ENCODE results near the gene PHF13. TPM values are rescaled to one million over a fixed set of nuclear protein-coding genes. Genes with fewer than 3 reads are reported as not detected.

PHF13 gene
- total and polyA plus RNA-seq, 9 of the 15 experiments (the other 6 are each of a cell fraction or from before 2014, with no cell fraction given), result 1.8 to 36.1 (median 11.7) TPM

DNA sequence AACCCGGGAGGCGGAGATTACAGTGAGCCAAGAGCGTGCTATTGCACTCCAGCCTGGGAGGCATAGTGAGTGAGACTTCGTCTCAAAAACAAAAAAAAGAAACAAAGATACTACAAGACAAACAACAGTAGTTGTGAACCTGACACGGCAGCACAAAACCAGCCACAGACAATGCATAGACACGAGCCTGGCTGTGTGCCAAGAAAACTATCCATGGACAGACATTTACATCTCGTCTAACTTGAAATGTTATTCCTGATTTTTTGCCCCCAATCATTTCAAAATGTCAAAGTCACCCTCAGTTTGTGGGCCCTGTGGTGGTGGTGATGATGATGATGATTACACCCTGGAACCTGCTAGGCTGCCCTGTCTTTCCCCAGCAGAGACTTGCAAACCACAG is 17.2 kb upstream of the PHF13 start:
- POLR2A ChIA-PET, result interaction anchor here (0.6 to 10.7 kb wide), 2 partner anchors 12 to 24 kb away, joined by 5 to 221 read pairs; partner anchors contain the start of gene ZBTB48
- no peak overlapping the region for H3K4me3 ChIP-seq
- TF ChIP-seq DACH1 (IDR thresholded peaks at IDR 0.05; ENCODE audit: partially characterized antibody), result no peak
- no peak for TF ChIP-seq ZNF124 (CRISPR knock-in tag; IDR thresholded peaks at IDR 0.05)
- no peak for TF ChIP-seq ZNF184 (CRISPR knock-in tag; IDR thresholded peaks at IDR 0.05)
- TF ChIP-seq ZFP36 (IDR thresholded peaks at IDR 0.05; ENCODE audit: low read depth, low read length, partially characterized antibody), result no peak
- TF ChIP-seq NFIC (IDR thresholded peaks at IDR 0.05), result peak; percentile 99
- peak; percentile 85 for TF ChIP-seq NFIX (CRISPR knock-in tag; IDR thresholded peaks at IDR 0.05; ENCODE audit: low read depth)
- TF ChIP-seq SMAD1 (IDR thresholded peaks at IDR 0.05; ENCODE audit: low read depth, low read length, partially characterized antibody), result peak; percentile 54
- no peak for TF ChIP-seq ARID2 (IDR thresholded peaks at IDR 0.05)
- no peak for TF ChIP-seq KHSRP (IDR thresholded peaks at IDR 0.05)
- no peak for TF ChIP-seq ZBTB34 (CRISPR knock-in tag; IDR thresholded peaks at IDR 0.05)
- no peak for TF ChIP-seq CXXC5 (CRISPR knock-in tag; IDR thresholded peaks at IDR 0.05)
- TF ChIP-seq, protein P1, sequence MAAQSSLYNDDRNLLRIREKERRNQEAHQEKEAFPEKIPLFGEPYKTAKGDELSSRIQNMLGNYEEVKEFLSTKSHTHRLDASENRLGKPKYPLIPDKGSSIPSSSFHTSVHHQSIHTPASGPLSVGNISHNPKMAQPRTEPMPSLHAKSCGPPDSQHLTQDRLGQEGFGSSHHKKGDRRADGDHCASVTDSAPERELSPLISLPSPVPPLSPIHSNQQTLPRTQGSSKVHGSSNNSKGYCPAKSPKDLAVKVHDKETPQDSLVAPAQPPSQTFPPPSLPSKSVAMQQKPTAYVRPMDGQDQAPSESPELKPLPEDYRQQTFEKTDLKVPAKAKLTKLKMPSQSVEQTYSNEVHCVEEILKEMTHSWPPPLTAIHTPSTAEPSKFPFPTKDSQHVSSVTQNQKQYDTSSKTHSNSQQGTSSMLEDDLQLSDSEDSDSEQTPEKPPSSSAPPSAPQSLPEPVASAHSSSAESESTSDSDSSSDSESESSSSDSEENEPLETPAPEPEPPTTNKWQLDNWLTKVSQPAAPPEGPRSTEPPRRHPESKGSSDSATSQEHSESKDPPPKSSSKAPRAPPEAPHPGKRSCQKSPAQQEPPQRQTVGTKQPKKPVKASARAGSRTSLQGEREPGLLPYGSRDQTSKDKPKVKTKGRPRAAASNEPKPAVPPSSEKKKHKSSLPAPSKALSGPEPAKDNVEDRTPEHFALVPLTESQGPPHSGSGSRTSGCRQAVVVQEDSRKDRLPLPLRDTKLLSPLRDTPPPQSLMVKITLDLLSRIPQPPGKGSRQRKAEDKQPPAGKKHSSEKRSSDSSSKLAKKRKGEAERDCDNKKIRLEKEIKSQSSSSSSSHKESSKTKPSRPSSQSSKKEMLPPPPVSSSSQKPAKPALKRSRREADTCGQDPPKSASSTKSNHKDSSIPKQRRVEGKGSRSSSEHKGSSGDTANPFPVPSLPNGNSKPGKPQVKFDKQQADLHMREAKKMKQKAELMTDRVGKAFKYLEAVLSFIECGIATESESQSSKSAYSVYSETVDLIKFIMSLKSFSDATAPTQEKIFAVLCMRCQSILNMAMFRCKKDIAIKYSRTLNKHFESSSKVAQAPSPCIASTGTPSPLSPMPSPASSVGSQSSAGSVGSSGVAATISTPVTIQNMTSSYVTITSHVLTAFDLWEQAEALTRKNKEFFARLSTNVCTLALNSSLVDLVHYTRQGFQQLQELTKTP (IDR thresholded peaks at IDR 0.05; ENCODE audit: low read depth in 1 of 2, partially characterized antibody in 2 of 2), result no peak

More for the DNA sequence above, 17.2 kb upstream of the PHF13 start:
- Histone ChIP-seq H3K27ac (ENCODE audit: extremely low read depth, low read depth, low read length) (no peak overlapping the region), H3K9me1 (ENCODE audit: control insufficient read depth, insufficient read depth, low read length) (peaks cover 26% of the 10 kb centered on the region), H3K79me2 (ENCODE audit: control insufficient read depth, insufficient read depth, low read length) (peaks cover 65% of the 10 kb centered on the region), H2AFZ (ENCODE audit: low read depth, low read length) (no peak overlapping the region), H3K9ac (ENCODE audit: insufficient read depth in 1 of 2, low read depth in 2 of 2, low read length in 2 of 2) (no peak overlapping the region; a peak in 1 of 4 replicates), H3K9me3 (replicated peaks; ENCODE audit: control insufficient read depth, insufficient read depth, low read depth, low read length) (no peaks in the 10 kb centered on the region), H3K4me1 (replicated peaks in 1 of 2; ENCODE audit: control insufficient read depth in 2 of 2, insufficient read depth in 2 of 2, low read length in 2 of 2) (peaks cover 23 to 48% of the 10 kb centered on the region in 2 experiments), H3K27me3 (ENCODE audit: control insufficient read depth in 2 of 2, insufficient read depth in 2 of 2, low read length in 2 of 2) (no peaks in the 10 kb centered on the region), H3K36me3 (ENCODE audit: control insufficient read depth, insufficient read depth, low read length) (peaks cover 93% of the 10 kb centered on the region), H3K4me2 (ENCODE audit: insufficient read depth, low read length) (no peak overlapping the region), H4K20me1 (replicated peaks; ENCODE audit: control insufficient read depth, insufficient read depth, low read length) (peaks cover 63% of the 10 kb centered on the region)
- no peak for ATAC-seq
- CTCF ChIA-PET (ENCODE audit: low intra/inter-chr PET ratio), result no interaction called here
- 77% methylated on average over 7 of the region's 7 CpGs for WGBS (ENCODE audit: insufficient coverage, low coverage, missing lambda C conversion rate)
- in situ Hi-C loops (cut with MboI), result no loop called here
- no peak for DNase-seq (ENCODE audit: extremely low read depth in 1 of 4, low spot score in 3 of 4)
- intact Hi-C loops (cut with micrococcal nuclease), result no loop called here
- FAIRE-seq, result peak; percentile 52
- no TSS peak for BruUV-seq (replicated peaks)

Data from K562 (cell line).